Esophagus squamous epithelium (tissue), 4 donors: ENCODE measurements around the gene COQ2.

ENCODE experiments used
- CTCF ChIP-seq, 6 experiments: fragments of 450-650 bp in 4 of 6; fragments of 200-600 bp in 2 of 6; sonication (generic) in 2 of 6; IDR thresholded peaks; one replicate each; pipeline ENCODE4 v1.5.1; 2016 to 2019; ENCODE audit warnings: antibody characterized with exemption in 6 of 6, mild to moderate bottlenecking in 4 of 6, moderate library complexity in 4 of 6
- POLR2A ChIP-seq, 4 donors: fragments of 450-650 bp; IDR thresholded peaks; one replicate each; pipeline ENCODE4 v1.6.1; 2017; ENCODE audit warnings: antibody characterized with exemption in 4 of 4, mild to moderate bottlenecking in 4 of 4, moderate library complexity in 3 of 4

- TF ChIP-seq CTCF (IDR thresholded peaks at IDR 0.05) (no peak), POLR2A (IDR thresholded peaks at IDR 0.05) (no peak)
Observed at GRCh38 chr4:83240379-83240875, 44.2 kb downstream of the COQ2 start.
